H9 (cell line): ENCODE results near the gene ARMC2. TPM values are rescaled to one million over a fixed set of nuclear protein-coding genes. Genes with fewer than 3 reads are reported as not detected.

Source experiments
- DNase-seq: peaks from one replicate; pipeline ENCODE4 v3.0.0-alpha.2; 2017
- H2AFZ ChIP-seq: one replicate; pipeline ENCODE4 v1.6.1; 2013; ENCODE audit warnings: mild to moderate bottlenecking, low read length, control low read depth, moderate library complexity
- H2AK5ac ChIP-seq: 2 replicates; pipeline ENCODE4 v1.6.1; 2013; ENCODE audit warnings: low read length, control low read depth, mixed read lengths; ENCODE audit not compliant: insufficient read length
- H2BK120ac ChIP-seq: one replicate; pipeline ENCODE4 v1.6.1; 2013; ENCODE audit warnings: low read depth, mild to moderate bottlenecking, low read length, control low read depth, inconsistent platforms; ENCODE audit not compliant: poor library complexity, severe bottlenecking
- H2BK12ac ChIP-seq: 2 replicates; pipeline ENCODE4 v1.6.1; 2013; ENCODE audit warnings: low read length, control low read depth, mixed read lengths, low read depth; ENCODE audit not compliant: insufficient read length
- H2BK15ac ChIP-seq: 2 replicates; pipeline ENCODE4 v1.6.1; 2013; ENCODE audit warnings: low read depth, low read length, control low read depth
- H2BK20ac ChIP-seq: one replicate; pipeline ENCODE4 v1.6.1; 2013; ENCODE audit warnings: low read depth, mild to moderate bottlenecking, low read length, control low read depth, inconsistent platforms; ENCODE audit not compliant: poor library complexity, severe bottlenecking
- H2BK5ac ChIP-seq: 2 replicates; pipeline ENCODE4 v1.6.1; 2013; ENCODE audit warnings: low read length, control low read depth, mixed read lengths; ENCODE audit not compliant: insufficient read length
- H3K14ac ChIP-seq: 2 replicates; pipeline ENCODE4 v1.6.1; 2013; ENCODE audit warnings: low read length, control low read depth; ENCODE audit not compliant: insufficient read depth
- H3K18ac ChIP-seq: 2 replicates; pipeline ENCODE4 v1.6.1; 2013; ENCODE audit warnings: low read depth, mild to moderate bottlenecking, mixed read lengths, low read length, control low read depth; ENCODE audit not compliant: insufficient read length
- H3K23ac ChIP-seq: 2 replicates; pipeline ENCODE4 v1.6.1; 2013; ENCODE audit warnings: low read length, control low read depth, mixed read lengths, low read depth; ENCODE audit not compliant: insufficient read length
- H3K23me2 ChIP-seq: 2 replicates; pipeline ENCODE4 v1.6.1; 2013; ENCODE audit warnings: low read depth, mild to moderate bottlenecking, mixed read lengths, low read length, control low read depth; ENCODE audit not compliant: insufficient read length, poor library complexity, severe bottlenecking
- H3K27ac ChIP-seq: 2 replicates; pipeline ENCODE4 v1.5.1; 2013; ENCODE audit warnings: low read length, control low read depth, mixed read lengths, low read depth; ENCODE audit not compliant: insufficient read length
- H3K27me3 ChIP-seq: 2 replicates; pipeline ENCODE4 v1.6.1; 2013; ENCODE audit warnings: low read length, control low read depth, inconsistent platforms; ENCODE audit not compliant: insufficient read depth
- H3K4ac ChIP-seq: 2 replicates; pipeline ENCODE4 v1.6.1; 2013; ENCODE audit warnings: low read depth, mild to moderate bottlenecking, control low read depth, inconsistent platforms, low read length, moderate library complexity
- H3K4me1 ChIP-seq: 2 replicates; pipeline ENCODE4 v1.6.1; 2013; ENCODE audit warnings: low read length, control low read depth, inconsistent platforms; ENCODE audit not compliant: insufficient read depth
- H3K4me2 ChIP-seq: 2 replicates; pipeline ENCODE4 v1.6.1; 2013; ENCODE audit warnings: low read length, control low read depth, mixed read lengths; ENCODE audit not compliant: insufficient read length, insufficient read depth
- H3K56ac ChIP-seq: 2 replicates; pipeline ENCODE4 v1.6.1; 2013; ENCODE audit warnings: low read depth, mild to moderate bottlenecking, mixed read lengths, low read length, control low read depth; ENCODE audit not compliant: insufficient read length
- H3K79me1 ChIP-seq: 2 replicates; pipeline ENCODE4 v1.6.1; 2013; ENCODE audit warnings: low read depth, mild to moderate bottlenecking, moderate library complexity, low read length, control low read depth, inconsistent platforms; ENCODE audit not compliant: insufficient read depth, poor library complexity, severe bottlenecking
- H3K79me2 ChIP-seq: 2 replicates; pipeline ENCODE4 v1.6.1; 2013; ENCODE audit warnings: low read length, control low read depth, inconsistent platforms; ENCODE audit not compliant: insufficient read depth
- H3K9ac ChIP-seq: 2 replicates; pipeline ENCODE4 v1.6.1; 2013; ENCODE audit warnings: low read length, control low read depth, mixed read lengths; ENCODE audit not compliant: insufficient read length; ENCODE audit errors: extremely low read depth
- H3K9me3 ChIP-seq: one replicate; pipeline ENCODE4 v1.6.1; 2013; ENCODE audit warnings: low read depth, low read length, inconsistent platforms; ENCODE audit not compliant: control insufficient read depth
- H3T11ph ChIP-seq: one replicate; pipeline ENCODE4 v1.6.1; 2013; ENCODE audit warnings: mild to moderate bottlenecking, low read length, control low read depth, inconsistent platforms
- H4K20me1 ChIP-seq: one replicate; pipeline ENCODE4 v1.6.1; 2013; ENCODE audit not compliant: control insufficient read depth, insufficient read length, insufficient read depth
- H4K5ac ChIP-seq: 2 replicates; pipeline ENCODE4 v1.6.1; 2013; ENCODE audit warnings: low read depth, mild to moderate bottlenecking, mixed read lengths, low read length, control low read depth; ENCODE audit not compliant: insufficient read length
- H4K8ac ChIP-seq: replicated peaks from 2 replicates; pipeline ENCODE4 v1.6.1; 2013; ENCODE audit warnings: low read length, control low read depth, mixed read lengths, low read depth; ENCODE audit not compliant: insufficient read length
- H4K91ac ChIP-seq: 2 replicates; pipeline ENCODE4 v1.6.1; 2013; ENCODE audit warnings: low read depth, mild to moderate bottlenecking, moderate library complexity, mixed read lengths, low read length, control low read depth; ENCODE audit not compliant: insufficient read length
- H3K27ac Mint-ChIP-seq, 3 experiments: 2 replicates in 2 of 3; 3 replicates in 1 of 3; pipeline ENCODE4 v1.8.0; 2020 to 2021; ENCODE audit warnings: mixed read lengths in 3 of 3, mild to moderate bottlenecking in 1 of 3, moderate library complexity in 1 of 3
- H3K27me3 Mint-ChIP-seq: 2 replicates; pipeline ENCODE4 v1.8.0; 2021; ENCODE audit warnings: low read depth, mild to moderate bottlenecking, moderate library complexity, mixed read lengths
- H3K36me3 Mint-ChIP-seq, 3 experiments: 2 replicates in 2 of 3; 3 replicates in 1 of 3; pipeline ENCODE4 v1.8.0; 2020 to 2021; ENCODE audit warnings: low read depth in 3 of 3, mixed read lengths in 3 of 3; ENCODE audit not compliant: insufficient read depth in 1 of 3
- H3K4me1 Mint-ChIP-seq, 2 experiments: 2 replicates each; pipeline ENCODE4 v1.8.0; 2020; ENCODE audit warnings: mixed read lengths in 2 of 2
- H3K4me3 Mint-ChIP-seq, 2 experiments: 2 replicates in 1 of 2; 3 replicates in 1 of 2; pipeline ENCODE4 v1.8.0; 2020 to 2021; ENCODE audit warnings: mild to moderate bottlenecking in 2 of 2, mixed read lengths in 2 of 2, moderate library complexity in 1 of 2
- H3K9me3 Mint-ChIP-seq, 2 experiments: 2 replicates in 1 of 2; 3 replicates in 1 of 2; pipeline ENCODE4 v1.8.0; 2020; ENCODE audit warnings: mild to moderate bottlenecking in 2 of 2, mixed read lengths in 2 of 2, moderate library complexity in 1 of 2
- CTCF ChIP-seq: fragments of 200-600 bp; sonication (generic); conservative IDR thresholded peaks from 3 replicates; pipeline ENCODE4 v1.8.0; 2021; ENCODE audit warnings: antibody characterized with exemption, mild to moderate bottlenecking
- WGBS: extraction: QIAGEN DNeasy Blood & Tissue Kit; methylation state at CpG from one replicate; pipeline ENCODE4 v1.1.7; 2013; ENCODE audit warnings: missing lambda C conversion rate, low lambda C conversion rate, mixed read lengths; ENCODE audit not compliant: insufficient read length; ENCODE audit errors: extremely low coverage; 5-methylcytosine and 5-hydroxymethylcytosine counted together
- total RNA-seq: library from RNA; stranded (reverse); gene quantifications from 2 replicates; pipeline ENCODE4 v1.2.1, GENCODE V29; 2021

The ARMC2 gene
- total RNA-seq, 1 experiment from 2014 or later = 2.8 TPM

GRCh38 chr6:108809211-108809610 is 39.0 kb upstream of the ARMC2 start:
- no peaks in the 10 kb centered on the region for H3K4me1 Mint-ChIP-seq
- Histone ChIP-seq H2BK120ac (no peak overlapping the region), H2BK12ac (no peak overlapping the region), H3K9me3 (no peaks in the 10 kb centered on the region), H2BK15ac (no peak overlapping the region), H3K14ac (no peak overlapping the region), H2AFZ (no peak overlapping the region), H3K79me2 (no peaks in the 10 kb centered on the region), H3K27me3 (no peaks in the 10 kb centered on the region), H3K4me1 (no peaks in the 10 kb centered on the region), H3K9ac (no peak overlapping the region), H4K5ac (no peak overlapping the region), H3K18ac (no peak overlapping the region), H4K20me1 (no peaks in the 10 kb centered on the region), H4K8ac (no peak overlapping the region), H3T11ph (no peak overlapping the region), H3K79me1 (no peaks in the 10 kb centered on the region), H3K27ac (no peak overlapping the region), H2BK20ac (no peak overlapping the region), H3K4me2 (no peak overlapping the region), H3K23ac (no peak overlapping the region), H3K4ac (no peak overlapping the region), H4K91ac (no peak overlapping the region), H3K56ac (no peak overlapping the region), H3K23me2 (no peaks in the 10 kb centered on the region), H2BK5ac (no peak overlapping the region), H2AK5ac (no peak overlapping the region)
- peaks cover 0 to 2% of the 10 kb centered on the region in 2 experiments; a peak in 2 of 5 replicates for H3K9me3 Mint-ChIP-seq
- H3K27ac Mint-ChIP-seq = no peak overlapping the region; a peak in 1 of 7 replicates
- peaks cover 2% of the 10 kb centered on the region; the same call in 1 of the 2 replicates for H3K27me3 Mint-ChIP-seq
- no peak for DNase-seq
- no peak for TF ChIP-seq CTCF
- no peak overlapping the region for H3K4me3 Mint-ChIP-seq
- H3K36me3 Mint-ChIP-seq = 0 out of 7 replicates have a peak, but pooled peaks cover 0 to 1% (median 0%) of the 10 kb centered on the region in 3 experiments
- WGBS = no CpG with 5 or more reads among the region's 2 CpGs
